ENCODE data around the gene AKT2. TPM values are rescaled to one million over a fixed set of nuclear protein-coding genes. Genes with fewer than 3 reads are reported as not detected.

The AKT2 gene
- total RNA-seq, 1 donor from 2014 or later, result 107 TPM

- DNase-seq, result no peak
- Histone ChIP-seq H3K27me3 (ENCODE audit: low read depth) (no peaks in the 10 kb centered on the region), H3K36me3 (no peaks in the 10 kb centered on the region), H3K9me3 (replicated peaks) (no peaks in the 10 kb centered on the region), H3K27ac (replicated peaks) (no peak overlapping the region), H3K4me3 (no peak overlapping the region), H3K4me1 (no peaks in the 10 kb centered on the region)
- intact Hi-C loops (cut with micrococcal nuclease), result no loop called here
- TF ChIP-seq, protein P1, sequence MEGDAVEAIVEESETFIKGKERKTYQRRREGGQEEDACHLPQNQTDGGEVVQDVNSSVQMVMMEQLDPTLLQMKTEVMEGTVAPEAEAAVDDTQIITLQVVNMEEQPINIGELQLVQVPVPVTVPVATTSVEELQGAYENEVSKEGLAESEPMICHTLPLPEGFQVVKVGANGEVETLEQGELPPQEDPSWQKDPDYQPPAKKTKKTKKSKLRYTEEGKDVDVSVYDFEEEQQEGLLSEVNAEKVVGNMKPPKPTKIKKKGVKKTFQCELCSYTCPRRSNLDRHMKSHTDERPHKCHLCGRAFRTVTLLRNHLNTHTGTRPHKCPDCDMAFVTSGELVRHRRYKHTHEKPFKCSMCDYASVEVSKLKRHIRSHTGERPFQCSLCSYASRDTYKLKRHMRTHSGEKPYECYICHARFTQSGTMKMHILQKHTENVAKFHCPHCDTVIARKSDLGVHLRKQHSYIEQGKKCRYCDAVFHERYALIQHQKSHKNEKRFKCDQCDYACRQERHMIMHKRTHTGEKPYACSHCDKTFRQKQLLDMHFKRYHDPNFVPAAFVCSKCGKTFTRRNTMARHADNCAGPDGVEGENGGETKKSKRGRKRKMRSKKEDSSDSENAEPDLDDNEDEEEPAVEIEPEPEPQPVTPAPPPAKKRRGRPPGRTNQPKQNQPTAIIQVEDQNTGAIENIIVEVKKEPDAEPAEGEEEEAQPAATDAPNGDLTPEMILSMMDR (IDR thresholded peaks at IDR 0.05; ENCODE audit: borderline replicate concordance), result no peak
Observed at GRCh38 chr19:40300668-40301067, 15.5 kb upstream of the AKT2 start.

DNA sequence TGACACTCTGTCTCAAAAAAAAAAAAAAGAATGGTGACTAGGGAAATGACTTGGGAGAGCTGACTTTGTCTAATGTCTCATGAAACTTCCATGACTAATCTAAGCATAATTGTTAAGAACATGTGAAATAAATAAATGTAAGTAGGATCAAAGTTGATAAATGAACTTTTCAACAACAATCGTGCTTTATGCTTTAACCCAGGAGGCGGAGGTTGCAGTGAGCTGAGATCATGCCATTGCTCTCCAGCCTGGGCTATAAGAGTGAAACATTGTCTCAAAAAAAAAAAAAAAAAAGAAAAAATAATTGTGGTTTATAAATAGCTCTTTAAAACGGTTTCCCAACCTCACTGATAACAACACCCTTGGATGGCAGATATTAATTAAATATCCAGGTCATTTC, 12.9 kb upstream of the AKT2 start:
- H3K9me3 ChIP-seq (replicated peaks), result no peaks in the 10 kb centered on the region
- intact Hi-C loops (cut with micrococcal nuclease), result no loop called here
- no peaks in the 10 kb centered on the region for H3K36me3 ChIP-seq
- no peak overlapping the region for H3K27ac ChIP-seq (replicated peaks)
- no peaks in the 10 kb centered on the region for H3K4me1 ChIP-seq
- no peaks in the 10 kb centered on the region for H3K27me3 ChIP-seq (ENCODE audit: low read depth)
- TF ChIP-seq, protein P1 (IDR thresholded peaks at IDR 0.05; ENCODE audit: borderline replicate concordance), result no peak
- H3K4me3 ChIP-seq, result no peak overlapping the region
- DNase-seq, result no peak

DNA sequence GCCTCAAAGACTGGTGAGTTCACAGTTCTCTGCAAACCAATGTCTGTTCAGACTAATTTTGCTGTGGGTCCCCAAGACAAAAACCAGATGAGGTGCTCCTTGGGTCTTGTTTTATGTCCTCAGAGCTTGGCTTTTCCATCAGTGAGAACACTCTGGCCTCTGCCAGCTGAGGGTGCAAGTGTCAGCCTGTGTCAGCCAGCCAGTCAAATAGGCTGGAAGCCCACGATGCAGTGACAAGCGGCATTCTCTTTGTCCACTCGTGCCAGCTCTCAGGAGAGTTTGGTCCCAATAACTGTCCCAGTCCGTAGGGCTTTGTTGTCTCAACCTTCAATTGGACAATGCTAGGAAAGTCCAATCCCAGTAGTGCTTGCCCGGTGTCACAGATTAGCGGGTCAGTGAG, 9.4 kb upstream of the AKT2 start:
- H3K4me3 ChIP-seq, result no peak overlapping the region

GRCh38 chr19:40286971-40287421, 1.9 kb upstream of the AKT2 start:
- no peaks in the 10 kb centered on the region for H3K27me3 ChIP-seq (ENCODE audit: low read depth)
- H3K36me3 ChIP-seq, result no peaks in the 10 kb centered on the region
- intact Hi-C loops (cut with micrococcal nuclease), result no loop called here
- H3K4me1 ChIP-seq, result peaks cover 37% of the 10 kb centered on the region
- no peak overlapping the region for H3K27ac ChIP-seq (replicated peaks)
- TF ChIP-seq, protein P1 (IDR thresholded peaks at IDR 0.05; ENCODE audit: borderline replicate concordance), result no peak
- H3K4me3 ChIP-seq, result no peak overlapping the region
- H3K9me3 ChIP-seq (replicated peaks), result no peaks in the 10 kb centered on the region
- DNase-seq, result no peak

More for the DNA sequence above, 9.4 kb upstream of the AKT2 start:
- intact Hi-C loops (cut with micrococcal nuclease), result no loop called here
- Histone ChIP-seq H3K36me3 (no peaks in the 10 kb centered on the region), H3K4me1 (no peaks in the 10 kb centered on the region), H3K27ac (replicated peaks) (no peak overlapping the region), H3K27me3 (ENCODE audit: low read depth) (no peaks in the 10 kb centered on the region), H3K9me3 (replicated peaks) (no peaks in the 10 kb centered on the region)
- TF ChIP-seq, protein P1 (IDR thresholded peaks at IDR 0.05; ENCODE audit: borderline replicate concordance), result no peak
- DNase-seq, result no peak

DNA sequence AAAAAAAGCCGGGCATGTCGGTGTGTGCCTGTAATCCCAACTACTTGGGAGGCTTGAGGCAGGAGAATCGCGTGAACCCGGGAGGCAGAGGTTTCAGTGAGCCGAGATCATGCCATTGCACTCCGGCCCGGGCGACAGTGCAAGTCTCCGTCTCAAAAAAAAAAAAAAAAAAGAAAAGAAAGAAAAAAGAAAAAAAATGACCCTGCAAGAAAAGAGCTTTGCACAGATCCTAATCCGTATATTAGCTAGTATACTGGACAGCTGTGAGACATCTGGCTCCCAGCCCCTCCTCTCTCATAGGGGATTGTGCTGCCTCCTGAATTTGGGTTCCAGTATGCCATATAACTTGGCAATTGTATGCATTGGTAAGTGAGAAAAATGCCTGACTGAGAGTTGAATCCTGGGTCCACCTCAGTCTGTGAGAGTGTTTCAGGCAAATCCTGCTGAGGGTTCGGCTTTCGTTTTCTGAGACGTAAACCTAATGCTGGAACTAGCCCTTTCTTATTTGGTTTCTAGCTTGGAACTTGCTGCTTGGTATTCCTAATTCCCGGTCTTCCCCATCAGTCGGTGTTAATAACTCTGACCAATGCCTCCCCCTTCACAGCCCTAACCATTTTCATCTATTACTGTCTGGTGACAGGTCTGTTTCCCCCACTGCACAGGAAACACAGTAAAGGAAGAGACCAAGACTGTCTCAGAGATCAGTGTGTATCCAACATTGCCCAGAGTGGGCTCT, 1.3 kb upstream of the AKT2 start:
- Histone ChIP-seq H3K27ac (replicated peaks) (peak overlapping the region; percentile 95), H3K9me3 (replicated peaks) (no peaks in the 10 kb centered on the region), H3K4me1 (peaks cover 43% of the 10 kb centered on the region), H3K4me3 (peak overlapping the region; percentile 83), H3K36me3 (no peaks in the 10 kb centered on the region), H3K27me3 (ENCODE audit: low read depth) (no peaks in the 10 kb centered on the region)
- TF ChIP-seq, protein P1 (IDR thresholded peaks at IDR 0.05; ENCODE audit: borderline replicate concordance), result no peak
- intact Hi-C loops (cut with micrococcal nuclease), result no loop called here
- no peak for DNase-seq

Data from left ventricle myocardium inferior (tissue), 1 donor.